SH-SY5Y (cell line): ENCODE measurements around the gene TRAPPC8.

Source experiments
- GATA2 ChIP-seq: IDR thresholded peaks from 2 replicates; pipeline ENCODE4 v1.6.1; 2011; ENCODE audit warnings: mild to moderate bottlenecking, low read depth, low read length
- GATA3 ChIP-seq: IDR thresholded peaks from 2 replicates; pipeline ENCODE4 v1.6.1; 2011; ENCODE audit warnings: low read depth, mild to moderate bottlenecking, low read length, moderate library complexity

GRCh38 chr18:31931886-31932240 is 11.1 kb downstream of the TRAPPC8 start:
- no peak for TF ChIP-seq GATA3
- no peak for TF ChIP-seq GATA2
